ENCODE measurements around the gene RTN3. TPM values are rescaled to one million over a fixed set of nuclear protein-coding genes. Genes with fewer than 3 reads are reported as not detected.

RTN3 gene
- total and polyA plus RNA-seq, 8 donors: 95.3 to 145 (median 115) TPM

- intact Hi-C loops (cut with DNase I): no loop called here
- TF ChIP-seq CTCF (IDR thresholded peaks at IDR 0.05): no peak
These were observed 65.7 kb downstream of the RTN3 start for GRCh38 chr11:63747011-63747410.

GRCh38 chr11:63749624-63750023, 68.3 kb downstream of the RTN3 start:
- Histone ChIP-seq H3K27me3 (no peaks in the 10 kb centered on the region), H3K4me1 (peaks cover 0 to 4% of the 10 kb centered on the region in 2 donors), H3K36me3 (peaks cover 0 to 49% of the 10 kb centered on the region in 2 donors), H3K9me3 (no peaks in the 10 kb centered on the region), H3K4me3 (no peak overlapping the region), H3K27ac (no peak overlapping the region)
- no peak for DNase-seq
- intact Hi-C loops (cut with DNase I): no loop called here
- TF ChIP-seq CTCF (IDR thresholded peaks at IDR 0.05): no peak
- ATAC-seq: no peak

More at GRCh38 chr11:63747011-63747410, 65.7 kb downstream of the RTN3 start:
- Histone ChIP-seq H3K9me3 (no peaks in the 10 kb centered on the region), H3K36me3 (peaks cover 0 to 24% of the 10 kb centered on the region in 2 donors), H3K27ac (no peak overlapping the region), H3K4me3 (no peak overlapping the region), H3K27me3 (no peaks in the 10 kb centered on the region), H3K4me1 (peaks cover 0 to 4% of the 10 kb centered on the region in 2 donors)
- DNase-seq: no peak
- ATAC-seq: no peak

GRCh38 chr11:63756919-63757761, 75.8 kb downstream of the RTN3 start:
- intact Hi-C loops (cut with DNase I): no loop called here
- Histone ChIP-seq H3K27ac (no peak overlapping the region), H3K36me3 (peaks cover 0 to 90% of the 10 kb centered on the region in 2 donors), H3K27me3 (no peaks in the 10 kb centered on the region), H3K9me3 (no peaks in the 10 kb centered on the region), H3K4me1 (no peaks in the 10 kb centered on the region), H3K4me3 (no peak overlapping the region)
- ATAC-seq (no peak), DNase-seq (no peak)
- no peak for TF ChIP-seq CTCF (IDR thresholded peaks at IDR 0.05)

GRCh38 chr11:63760487-63761079, 79.3 kb downstream of the RTN3 start:
- peaks cover 0 to 72% of the 10 kb centered on the region in 2 donors for H3K36me3 ChIP-seq
- intact Hi-C loops (cut with DNase I): loop anchor here in 1 of 2 donors (10.0 kb wide), 1 partner anchor 184 kb away; no protein-coding TSS in a partner anchor
- no peak for ATAC-seq
- H3K27ac ChIP-seq: no peak overlapping the region
- H3K27me3 ChIP-seq: no peaks in the 10 kb centered on the region
- no peak overlapping the region for H3K4me3 ChIP-seq
- DNase-seq: no peak
- H3K4me1 ChIP-seq: no peaks in the 10 kb centered on the region
- no peak for TF ChIP-seq CTCF (IDR thresholded peaks at IDR 0.05)
- H3K9me3 ChIP-seq: no peaks in the 10 kb centered on the region

GRCh38 chr11:63761188-63761587, 79.9 kb downstream of the RTN3 start:
- DNase-seq (no peak), ATAC-seq (no peak)
- intact Hi-C loops (cut with DNase I): loop anchor here in 1 of 2 donors (10.0 kb wide), 1 partner anchor 184 kb away; no protein-coding TSS in a partner anchor

More at GRCh38 chr11:63761188-63761587, 79.9 kb downstream of the RTN3 start:
- Histone ChIP-seq H3K27ac (no peak overlapping the region), H3K4me1 (no peaks in the 10 kb centered on the region), H3K27me3 (no peaks in the 10 kb centered on the region), H3K9me3 (no peaks in the 10 kb centered on the region), H3K4me3 (no peak overlapping the region), H3K36me3 (peaks cover 0 to 67% of the 10 kb centered on the region in 2 donors)
- no peak for TF ChIP-seq CTCF (IDR thresholded peaks at IDR 0.05)
